OCI-M2 (cell line): ENCODE measurements around the gene IQGAP2.

Source experiments
- DNase-seq: peaks from one replicate; lab custom pipeline; 2025; ENCODE audit not compliant: unreplicated experiment; lab: John Stamatoyannopoulos, UW

The IQGAP2 gene

GRCh38 chr5:76682387-76682786, 279.3 kb downstream of the IQGAP2 start:
- DNase-seq = no peak

- no peak for DNase-seq
Observed at GRCh38 chr5:76683816-76684731, 281.0 kb downstream of the IQGAP2 start.

- DNase-seq = no peak
Observed at GRCh38 chr5:76684756-76685519, 281.9 kb downstream of the IQGAP2 start.

- DNase-seq = no peak
Observed at GRCh38 chr5:76685704-76686103, 282.6 kb downstream of the IQGAP2 start.

GRCh38 chr5:76688212-76688611, 285.1 kb downstream of the IQGAP2 start:
- DNase-seq = no peak

- DNase-seq = no peak
Observed at GRCh38 chr5:76688836-76689235, 285.8 kb downstream of the IQGAP2 start.

GRCh38 chr5:76689321-76690036, 286.4 kb downstream of the IQGAP2 start:
- DNase-seq = no peak

- no peak for DNase-seq
Observed at GRCh38 chr5:76690037-76690679, 287.1 kb downstream of the IQGAP2 start.

GRCh38 chr5:76690704-76691466, 287.8 kb downstream of the IQGAP2 start:
- no peak for DNase-seq

- no peak for DNase-seq
Observed at GRCh38 chr5:76691467-76692273, 288.6 kb downstream of the IQGAP2 start.

- no peak for DNase-seq
Observed at GRCh38 chr5:76692274-76692540, 289.1 kb downstream of the IQGAP2 start.

- DNase-seq = no peak
Observed at GRCh38 chr5:76692651-76693050, 289.6 kb downstream of the IQGAP2 start.

GRCh38 chr5:76693141-76693540, 290.1 kb downstream of the IQGAP2 start:
- DNase-seq = no peak

- DNase-seq = no peak
Observed at GRCh38 chr5:76694317-76694716, 291.2 kb downstream of the IQGAP2 start.

GRCh38 chr5:76695346-76695745, 292.3 kb downstream of the IQGAP2 start:
- DNase-seq = no peak

- DNase-seq = no peak
Observed at GRCh38 chr5:76696251-76696650, 293.2 kb downstream of the IQGAP2 start.

GRCh38 chr5:76697670-76698069, 294.6 kb downstream of the IQGAP2 start:
- no peak for DNase-seq

- DNase-seq = no peak
Observed at GRCh38 chr5:76700571-76700970, 297.5 kb downstream of the IQGAP2 start.

- DNase-seq = no peak
Observed at GRCh38 chr5:76701298-76701697, 298.2 kb downstream of the IQGAP2 start.

- DNase-seq = no peak
Observed at GRCh38 chr5:76703707-76704106, 300.6 kb downstream of the IQGAP2 start.
